ENCODE measurements around the gene CTRL.
"Not testable (repeated sequence)": the region's sequence is repeated elsewhere in the genome, so short reads cannot be mapped to it uniquely, and the experiment has no call there.

CTRL gene

GRCh38 chr16:67931712-67932461, at the start of gene CTRL:
CTRL (minus strand) TSS chr16:67931862; CDS start chr16:67931852, 10 bp downstream.
- no peak within 1 kb of the TSS for H3K27ac ChIP-seq

GRCh38 chr16:67979955-67980678, 48.5 kb upstream of the CTRL start, which contains the start of gene DPEP3:
DPEP3 (minus strand) TSS chr16:67980499; CDS start chr16:67980380, 119 bp downstream.
- DNase-seq (ENCODE audit: low read depth, low spot score), result no peak
- no peak within 1 kb of the TSS for H3K27ac ChIP-seq

More at GRCh38 chr16:67931712-67932461, at the start of gene CTRL:
- DNase-seq (ENCODE audit: low read depth, low spot score), result no peak

- DNase-seq (ENCODE audit: low read depth, low spot score), result no peak
- no peak overlapping the region for H3K27ac ChIP-seq
Measured at GRCh38 chr16:67977469-67978227, 46.0 kb upstream of the CTRL start.

GRCh38 chr16:67977005-67977404, 45.3 kb upstream of the CTRL start:
- no peak for DNase-seq (ENCODE audit: low read depth, low spot score)
- H3K27ac ChIP-seq, result no peak overlapping the region

- no peak for DNase-seq (ENCODE audit: low read depth, low spot score)
- H3K27ac ChIP-seq, result no peak overlapping the region
Measured at GRCh38 chr16:67976205-67976604, 44.5 kb upstream of the CTRL start.

- no peak for DNase-seq (ENCODE audit: low read depth, low spot score)
- no peak overlapping the region for H3K27ac ChIP-seq
Measured at GRCh38 chr16:67975321-67976105, 43.9 kb upstream of the CTRL start.

- not testable (repeated sequence) for H3K27ac ChIP-seq; DNase-seq (ENCODE audit: low read depth, low spot score)
Measured at GRCh38 chr16:67972285-67972684, 40.6 kb upstream of the CTRL start.

- no peak overlapping the region for H3K27ac ChIP-seq
- no peak for DNase-seq (ENCODE audit: low read depth, low spot score)
Measured at GRCh38 chr16:67971111-67971510, 39.4 kb upstream of the CTRL start.

- no peak for DNase-seq (ENCODE audit: low read depth, low spot score)
- no peak overlapping the region for H3K27ac ChIP-seq
Measured at GRCh38 chr16:67969254-67970039, 37.8 kb upstream of the CTRL start.

- DNase-seq (ENCODE audit: low read depth, low spot score), result no peak
Measured at GRCh38 chr16:67968400-67969253, 37.0 kb upstream of the CTRL start, which contains the start of gene SLC12A4. SLC12A4 (minus strand) TSS chr16:67968637; CDS start chr16:67968553, 84 bp downstream.

GRCh38 chr16:67967958-67968399, 36.3 kb upstream of the CTRL start:
- DNase-seq (ENCODE audit: low read depth, low spot score), result no peak
- peak overlapping the region; percentile 77 for H3K27ac ChIP-seq

More at GRCh38 chr16:67968400-67969253, 37.0 kb upstream of the CTRL start, which contains the start of gene SLC12A4:
- peak within 1 kb of the TSS; percentile 77 for H3K27ac ChIP-seq

- peak overlapping the region; percentile 77 for H3K27ac ChIP-seq
- DNase-seq (ENCODE audit: low read depth, low spot score), result no peak
Measured at GRCh38 chr16:67967183-67967957, 35.7 kb upstream of the CTRL start.

GRCh38 chr16:67966549-67967182, 35.0 kb upstream of the CTRL start:
- peak overlapping the region; percentile 77 for H3K27ac ChIP-seq
- no peak for DNase-seq (ENCODE audit: low read depth, low spot score)

GRCh38 chr16:67965668-67966548, 34.2 kb upstream of the CTRL start:
- H3K27ac ChIP-seq, result peak overlapping the region; percentile 77
- DNase-seq (ENCODE audit: low read depth, low spot score), result no peak

GRCh38 chr16:67964477-67965131, 32.9 kb upstream of the CTRL start:
- no peak overlapping the region for H3K27ac ChIP-seq
- no peak for DNase-seq (ENCODE audit: low read depth, low spot score)

Measured in epithelial cell of prostate (primary cell).